K562 (cell line): Measurements from ENCODE around the gene CLHC1. TPM values are rescaled to one million over a fixed set of nuclear protein-coding genes. Genes with fewer than 3 reads are reported as not detected.
A peak's percentile ranks its signal among the peaks of the same experiment; 100 is the strongest.

Experiments
- CCAR2 ChIP-seq: fragments of 200-400 bp; formaldehyde crosslinking; IDR thresholded peaks from 2 replicates; pipeline ENCODE4 v1.6.1; 2017; ENCODE audit warnings: mild to moderate bottlenecking, low read depth, low read length
- DPF2 ChIP-seq: fragments of 450-650 bp; IDR thresholded peaks from 2 replicates; pipeline ENCODE4 v1.6.1; 2016
- ELF2 ChIP-seq: fragments of 250-450 bp; sonication (Bioruptor Pico); IDR thresholded peaks from 2 replicates; pipeline ENCODE4 v1.5.0; 2021; ENCODE audit warnings: mild to moderate bottlenecking
- HIVEP1 ChIP-seq: fragments of 250-450 bp; sonication (Bioruptor Pico); IDR thresholded peaks from 2 replicates; pipeline ENCODE4 v1.4.0; 2020; ENCODE audit warnings: mild to moderate bottlenecking
- HMGXB4 ChIP-seq: sonication (generic); formaldehyde crosslinking; IDR thresholded peaks from 2 replicates; pipeline ENCODE4 v1.8.1; 2023; ENCODE audit warnings: mild to moderate bottlenecking, missing genetic modification reagents
- HNRNPUL1 ChIP-seq: fragments of 200-400 bp; formaldehyde crosslinking; IDR thresholded peaks from 2 replicates; pipeline ENCODE4 v1.6.1; 2017; ENCODE audit warnings: low read length
- JUND ChIP-seq, 2 experiments: IDR thresholded peaks; 2 replicates in 1 of 2; 3 replicates in 1 of 2; pipeline ENCODE4 v1.6.1; 2011; ENCODE audit warnings: borderline replicate concordance in 2 of 2, low read depth in 2 of 2, low read length in 2 of 2, improper control_type of control experiment in 1 of 2, missing biosample characterization in 1 of 2, missing genetic modification characterization in 1 of 2, missing genetic modification reagents in 1 of 2
- KDM1A ChIP-seq, 2 experiments: fragments of 450-650 bp; IDR thresholded peaks; 2 replicates each; pipeline ENCODE4 v1.6.1; 2016; ENCODE audit warnings: mild to moderate bottlenecking in 2 of 2
- PTTG1 ChIP-seq: fragments of 450-650 bp; IDR thresholded peaks from 2 replicates; pipeline ENCODE4 v1.6.1; 2016; ENCODE audit warnings: low read depth, mild to moderate bottlenecking, missing genetic modification characterization, missing compliant biosample characterization
- ZBTB12 ChIP-seq: fragments of 250-450 bp; sonication (Bioruptor Pico); IDR thresholded peaks from 2 replicates; pipeline ENCODE4 v1.4.0; 2020
- ZNF175 ChIP-seq: fragments of 200-800 bp; sonication (Bioruptor generic); IDR thresholded peaks from 2 replicates; pipeline ENCODE4 v1.6.1; 2016; ENCODE audit warnings: low read depth, mild to moderate bottlenecking, missing genetic modification characterization, missing compliant biosample characterization
- polyA plus RNA-seq, 8 experiments: library from polyadenylated mRNA; depleted of rRNA in 4 of 8; stranded (reverse) in 5 of 8; unstranded in 3 of 8; fragments of >200 nt; fragmentation: Nextera tagmentation in 2 of 8; fragmentation: Illumina TruSeq in 1 of 8; extraction: Ambion mirVana in 2 of 8; extraction: Trizol in 1 of 8; gene quantifications; 2 replicates each; pipeline versions ENCODE4 v1.2.1 to v1.2.3, GENCODE V29; 2011 to 2014; ENCODE audit warnings: inconsistent platforms in 1 of 8, missing spikeins in 1 of 8
- total RNA-seq, 7 experiments: library from RNA; depleted of rRNA in 6 of 7; stranded (reverse); fragments of >200 nt in 6 of 7; fragmentation: Illumina TruSeq in 2 of 7; extraction: Trizol in 2 of 7; gene quantifications; 2 replicates each; pipeline versions ENCODE4 v1.2.1 to v1.2.3, GENCODE V29; 2011 to 2021; ENCODE audit warnings: low replicate concordance in 1 of 7
- TF ChIP-seq, protein P1 (sequence below): fragments of 200-600 bp; sonication (generic); IDR thresholded peaks from one replicate; pipeline ENCODE4 v1.6.1; 2012; ENCODE audit warnings: mild to moderate bottlenecking, low read depth, low read length, inconsistent platforms

The CLHC1 gene
- total and polyA plus RNA-seq, 9 of the 15 experiments (the other 6 are each of a cell fraction or from before 2014, with no cell fraction given), result 3.7 to 14.3 (median 8.6) TPM

DNA sequence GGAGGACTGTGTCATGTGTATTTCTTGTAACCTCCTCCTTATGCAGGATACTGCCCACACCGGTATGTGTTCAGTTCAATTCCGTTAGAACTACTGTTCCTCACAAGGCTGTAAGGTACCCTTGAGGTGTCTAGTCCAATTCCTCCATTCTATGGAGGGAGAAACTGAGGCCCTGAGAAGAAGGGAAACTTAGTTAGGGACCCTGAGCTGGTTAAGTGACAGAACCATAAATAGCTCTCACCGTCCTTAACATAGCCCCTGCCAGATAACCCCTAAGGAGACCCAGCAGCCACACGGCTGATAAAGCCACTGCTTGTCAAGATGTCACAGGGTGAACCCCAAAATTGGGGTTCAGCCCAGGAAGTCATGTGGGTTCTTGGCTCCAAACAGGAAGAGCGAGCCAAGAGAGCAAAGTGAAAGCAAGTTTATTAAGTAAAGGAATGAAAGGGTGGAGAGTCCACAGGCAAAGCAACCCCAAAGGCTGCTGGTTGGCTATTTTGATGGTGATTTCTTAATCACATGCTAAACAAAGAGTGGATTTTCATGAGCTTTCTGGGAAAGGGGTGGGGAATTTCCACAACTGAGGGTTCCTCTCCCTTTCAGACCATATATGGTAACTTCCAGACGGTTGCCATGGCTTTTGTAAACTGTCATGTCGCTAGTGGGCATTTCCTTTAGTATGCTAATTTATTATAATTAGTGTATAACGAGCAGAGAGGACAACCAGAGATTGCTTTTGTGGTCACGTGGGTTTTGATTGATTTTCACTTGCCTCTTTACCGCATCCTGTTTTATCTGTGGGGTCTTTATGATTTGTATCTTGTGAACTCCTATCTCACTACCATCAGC is 98.4 kb downstream of the CLHC1 start (continued):
- TF ChIP-seq, protein P1, sequence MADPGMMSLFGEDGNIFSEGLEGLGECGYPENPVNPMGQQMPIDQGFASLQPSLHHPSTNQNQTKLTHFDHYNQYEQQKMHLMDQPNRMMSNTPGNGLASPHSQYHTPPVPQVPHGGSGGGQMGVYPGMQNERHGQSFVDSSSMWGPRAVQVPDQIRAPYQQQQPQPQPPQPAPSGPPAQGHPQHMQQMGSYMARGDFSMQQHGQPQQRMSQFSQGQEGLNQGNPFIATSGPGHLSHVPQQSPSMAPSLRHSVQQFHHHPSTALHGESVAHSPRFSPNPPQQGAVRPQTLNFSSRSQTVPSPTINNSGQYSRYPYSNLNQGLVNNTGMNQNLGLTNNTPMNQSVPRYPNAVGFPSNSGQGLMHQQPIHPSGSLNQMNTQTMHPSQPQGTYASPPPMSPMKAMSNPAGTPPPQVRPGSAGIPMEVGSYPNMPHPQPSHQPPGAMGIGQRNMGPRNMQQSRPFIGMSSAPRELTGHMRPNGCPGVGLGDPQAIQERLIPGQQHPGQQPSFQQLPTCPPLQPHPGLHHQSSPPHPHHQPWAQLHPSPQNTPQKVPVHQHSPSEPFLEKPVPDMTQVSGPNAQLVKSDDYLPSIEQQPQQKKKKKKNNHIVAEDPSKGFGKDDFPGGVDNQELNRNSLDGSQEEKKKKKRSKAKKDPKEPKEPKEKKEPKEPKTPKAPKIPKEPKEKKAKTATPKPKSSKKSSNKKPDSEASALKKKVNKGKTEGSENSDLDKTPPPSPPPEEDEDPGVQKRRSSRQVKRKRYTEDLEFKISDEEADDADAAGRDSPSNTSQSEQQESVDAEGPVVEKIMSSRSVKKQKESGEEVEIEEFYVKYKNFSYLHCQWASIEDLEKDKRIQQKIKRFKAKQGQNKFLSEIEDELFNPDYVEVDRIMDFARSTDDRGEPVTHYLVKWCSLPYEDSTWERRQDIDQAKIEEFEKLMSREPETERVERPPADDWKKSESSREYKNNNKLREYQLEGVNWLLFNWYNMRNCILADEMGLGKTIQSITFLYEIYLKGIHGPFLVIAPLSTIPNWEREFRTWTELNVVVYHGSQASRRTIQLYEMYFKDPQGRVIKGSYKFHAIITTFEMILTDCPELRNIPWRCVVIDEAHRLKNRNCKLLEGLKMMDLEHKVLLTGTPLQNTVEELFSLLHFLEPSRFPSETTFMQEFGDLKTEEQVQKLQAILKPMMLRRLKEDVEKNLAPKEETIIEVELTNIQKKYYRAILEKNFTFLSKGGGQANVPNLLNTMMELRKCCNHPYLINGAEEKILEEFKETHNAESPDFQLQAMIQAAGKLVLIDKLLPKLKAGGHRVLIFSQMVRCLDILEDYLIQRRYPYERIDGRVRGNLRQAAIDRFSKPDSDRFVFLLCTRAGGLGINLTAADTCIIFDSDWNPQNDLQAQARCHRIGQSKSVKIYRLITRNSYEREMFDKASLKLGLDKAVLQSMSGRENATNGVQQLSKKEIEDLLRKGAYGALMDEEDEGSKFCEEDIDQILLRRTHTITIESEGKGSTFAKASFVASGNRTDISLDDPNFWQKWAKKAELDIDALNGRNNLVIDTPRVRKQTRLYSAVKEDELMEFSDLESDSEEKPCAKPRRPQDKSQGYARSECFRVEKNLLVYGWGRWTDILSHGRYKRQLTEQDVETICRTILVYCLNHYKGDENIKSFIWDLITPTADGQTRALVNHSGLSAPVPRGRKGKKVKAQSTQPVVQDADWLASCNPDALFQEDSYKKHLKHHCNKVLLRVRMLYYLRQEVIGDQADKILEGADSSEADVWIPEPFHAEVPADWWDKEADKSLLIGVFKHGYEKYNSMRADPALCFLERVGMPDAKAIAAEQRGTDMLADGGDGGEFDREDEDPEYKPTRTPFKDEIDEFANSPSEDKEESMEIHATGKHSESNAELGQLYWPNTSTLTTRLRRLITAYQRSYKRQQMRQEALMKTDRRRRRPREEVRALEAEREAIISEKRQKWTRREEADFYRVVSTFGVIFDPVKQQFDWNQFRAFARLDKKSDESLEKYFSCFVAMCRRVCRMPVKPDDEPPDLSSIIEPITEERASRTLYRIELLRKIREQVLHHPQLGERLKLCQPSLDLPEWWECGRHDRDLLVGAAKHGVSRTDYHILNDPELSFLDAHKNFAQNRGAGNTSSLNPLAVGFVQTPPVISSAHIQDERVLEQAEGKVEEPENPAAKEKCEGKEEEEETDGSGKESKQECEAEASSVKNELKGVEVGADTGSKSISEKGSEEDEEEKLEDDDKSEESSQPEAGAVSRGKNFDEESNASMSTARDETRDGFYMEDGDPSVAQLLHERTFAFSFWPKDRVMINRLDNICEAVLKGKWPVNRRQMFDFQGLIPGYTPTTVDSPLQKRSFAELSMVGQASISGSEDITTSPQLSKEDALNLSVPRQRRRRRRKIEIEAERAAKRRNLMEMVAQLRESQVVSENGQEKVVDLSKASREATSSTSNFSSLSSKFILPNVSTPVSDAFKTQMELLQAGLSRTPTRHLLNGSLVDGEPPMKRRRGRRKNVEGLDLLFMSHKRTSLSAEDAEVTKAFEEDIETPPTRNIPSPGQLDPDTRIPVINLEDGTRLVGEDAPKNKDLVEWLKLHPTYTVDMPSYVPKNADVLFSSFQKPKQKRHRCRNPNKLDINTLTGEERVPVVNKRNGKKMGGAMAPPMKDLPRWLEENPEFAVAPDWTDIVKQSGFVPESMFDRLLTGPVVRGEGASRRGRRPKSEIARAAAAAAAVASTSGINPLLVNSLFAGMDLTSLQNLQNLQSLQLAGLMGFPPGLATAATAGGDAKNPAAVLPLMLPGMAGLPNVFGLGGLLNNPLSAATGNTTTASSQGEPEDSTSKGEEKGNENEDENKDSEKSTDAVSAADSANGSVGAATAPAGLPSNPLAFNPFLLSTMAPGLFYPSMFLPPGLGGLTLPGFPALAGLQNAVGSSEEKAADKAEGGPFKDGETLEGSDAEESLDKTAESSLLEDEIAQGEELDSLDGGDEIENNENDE, result no peak
- TF ChIP-seq HIVEP1 (CRISPR knock-in tag), result no peak; the same call in 1 of the 2 replicates
- TF ChIP-seq HMGXB4 (CRISPR knock-in tag), result no peak
- no peak; the same call in 1 of the 2 replicates for TF ChIP-seq PTTG1
- TF ChIP-seq ZNF175, result peak; percentile 62
- no peak for TF ChIP-seq ZBTB12
- TF ChIP-seq KDM1A (IDR thresholded peaks at IDR 0.05), result peak; percentile 48 to 72
- TF ChIP-seq ELF2 (CRISPR knock-in tag), result no peak
- no peak for TF ChIP-seq HNRNPUL1
- TF ChIP-seq CCAR2, result no peak
- TF ChIP-seq JUND (IDR thresholded peaks at IDR 0.05; ENCODE audit: borderline replicate concordance, low read depth, low read length), result 0 out of 2 replicates have a peak, but pooled peaks have one; percentile 6
- peak; percentile 57; the same call in 2 of the 3 replicates for TF ChIP-seq JUND (tag; IDR thresholded peaks at IDR 0.05; ENCODE audit: borderline replicate concordance, low read depth, low read length)
- TF ChIP-seq DPF2, result peak; percentile 51
